Activated CD4-positive, alpha-beta T cell treated with anti-CD3 and anti-CD28 coated beads, Interleukin-2, Interleukin-6, amounts not matched to agents 100 ng/mL and 50 ng/mL, durations not matched to agents 16 hours and 8 hours (primary cell): ENCODE measurements around the gene PTPN14.
"Not testable (repeated sequence)": the region's sequence is repeated elsewhere in the genome, so short reads cannot be mapped to it uniquely, and the experiment has no call there.

ENCODE experiments used
- DNase-seq: peaks from one replicate; pipeline ENCODE4 v3.0.0-alpha.2; 2020

The PTPN14 gene

DNA sequence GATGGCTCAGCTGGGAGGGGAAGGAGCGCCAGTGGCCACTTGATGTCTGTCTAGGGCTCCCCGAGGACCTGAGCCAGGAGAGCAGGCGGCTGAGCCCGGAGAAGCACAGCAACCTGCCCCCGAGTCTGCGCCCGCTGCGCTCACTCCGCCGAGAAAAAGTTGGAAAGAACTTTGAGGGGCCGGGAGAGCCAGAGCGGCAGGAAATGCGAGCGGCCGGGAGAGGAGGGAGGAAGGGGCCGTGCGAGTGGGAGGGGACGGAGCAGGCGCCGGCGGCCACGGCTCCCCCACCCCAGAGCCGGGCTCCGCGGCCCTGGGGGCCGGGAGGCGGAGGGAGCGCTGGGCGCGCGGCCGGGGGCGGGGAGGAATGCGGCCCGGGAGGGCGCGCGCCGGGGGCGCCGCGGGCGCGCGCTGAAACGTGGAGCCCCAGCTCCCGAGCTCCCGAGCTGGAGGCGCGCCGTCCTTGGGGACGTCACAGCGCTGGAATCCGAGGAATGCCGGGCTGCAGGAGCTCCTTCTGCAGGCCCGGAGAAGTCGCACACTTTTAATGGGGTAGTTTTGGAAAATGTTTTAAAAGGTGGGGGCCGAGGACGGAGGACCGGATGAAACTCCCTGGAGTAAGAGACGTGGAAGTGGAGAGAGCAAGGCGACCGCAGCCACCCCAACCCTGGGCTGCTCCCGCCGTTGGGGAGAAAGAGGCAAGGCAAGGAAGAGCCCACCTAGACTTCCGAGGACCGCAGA is at the start of gene PTPN14:
Gene PTPN14, minus strand, starts transcription at position 167 of the 738 bp plus-strand sequence. CDS start 86,799 bp downstream, outside the sequence.
- no peak for DNase-seq

DNA sequence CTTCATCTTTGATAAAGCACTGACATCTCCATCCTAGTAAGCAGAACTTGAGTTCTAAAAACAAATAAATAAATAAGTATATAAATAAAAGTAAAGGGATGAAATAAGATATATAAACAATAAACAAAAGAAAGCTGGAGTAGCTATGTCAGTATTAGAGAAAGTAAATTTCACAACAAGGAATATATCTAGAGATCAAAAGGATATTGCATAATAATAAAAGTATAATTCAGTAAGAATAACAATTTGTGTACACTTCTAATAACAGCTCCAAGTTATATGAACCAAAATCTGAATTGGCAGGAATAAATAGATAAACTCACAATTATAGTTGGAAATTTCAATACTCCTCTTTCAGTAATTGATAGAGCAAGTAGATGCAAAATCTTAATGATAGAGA is 41.8 kb upstream of the PTPN14 start:
- no peak for DNase-seq

- not testable (repeated sequence) for DNase-seq
Observed at GRCh38 chr1:214591918-214592317, 40.5 kb upstream of the PTPN14 start.

- no peak for DNase-seq
Observed at GRCh38 chr1:214590696-214591095, 39.3 kb upstream of the PTPN14 start.

DNA sequence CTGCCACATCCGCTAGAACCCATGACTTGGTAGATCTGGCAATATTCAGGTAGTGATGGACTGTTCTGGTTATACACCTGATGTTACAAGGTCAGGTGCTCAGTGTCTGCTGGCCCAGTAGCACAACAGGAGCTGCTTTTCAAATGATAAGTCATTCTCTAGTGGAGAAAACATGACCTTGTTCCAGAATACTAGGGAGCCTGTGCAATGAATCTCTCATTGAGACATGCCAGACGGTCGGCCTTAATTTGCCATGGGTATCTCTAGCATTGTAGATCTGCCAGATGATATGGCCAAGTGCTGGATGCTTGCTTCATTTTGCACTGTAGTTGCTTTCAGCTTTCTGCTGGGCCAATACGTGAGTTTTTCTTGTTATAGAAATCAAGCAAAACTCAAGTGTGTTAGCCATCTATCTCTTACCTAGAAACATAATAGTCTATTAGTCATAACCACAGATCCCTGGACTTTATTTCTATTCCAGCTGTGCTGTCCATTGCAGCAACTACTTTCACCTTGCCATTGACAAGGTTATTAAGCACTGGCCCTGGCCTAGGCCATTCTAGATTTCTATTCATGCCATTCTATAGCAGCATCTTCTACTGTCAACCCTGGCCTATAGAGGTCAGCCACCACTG is 37.7 kb upstream of the PTPN14 start:
- no peak for DNase-seq

DNA sequence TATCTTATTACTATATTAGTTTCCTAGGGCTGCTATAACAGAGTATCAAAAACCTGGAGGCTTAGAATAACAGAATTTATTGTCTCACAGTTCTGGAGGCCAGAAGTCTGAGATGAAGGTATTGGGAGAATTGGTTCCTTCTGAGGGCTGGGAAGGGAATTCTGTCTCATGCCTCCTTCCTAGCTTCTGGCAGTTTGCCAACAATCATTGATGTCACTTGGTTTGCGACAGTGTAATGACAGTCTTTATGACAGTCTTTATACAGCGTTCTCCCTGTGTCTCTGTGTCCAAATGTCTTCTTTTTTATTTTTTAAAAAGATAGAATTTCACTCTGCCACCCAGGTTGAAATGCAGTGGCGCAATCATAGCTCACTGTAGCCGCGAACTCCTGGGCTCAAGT is 35.8 kb upstream of the PTPN14 start:
- DNase-seq: no peak

- no peak for DNase-seq
Observed at GRCh38 chr1:214586621-214587020, 35.2 kb upstream of the PTPN14 start.

- peak; percentile 30 for DNase-seq
Observed at GRCh38 chr1:214584805-214585766, 33.7 kb upstream of the PTPN14 start.

DNA sequence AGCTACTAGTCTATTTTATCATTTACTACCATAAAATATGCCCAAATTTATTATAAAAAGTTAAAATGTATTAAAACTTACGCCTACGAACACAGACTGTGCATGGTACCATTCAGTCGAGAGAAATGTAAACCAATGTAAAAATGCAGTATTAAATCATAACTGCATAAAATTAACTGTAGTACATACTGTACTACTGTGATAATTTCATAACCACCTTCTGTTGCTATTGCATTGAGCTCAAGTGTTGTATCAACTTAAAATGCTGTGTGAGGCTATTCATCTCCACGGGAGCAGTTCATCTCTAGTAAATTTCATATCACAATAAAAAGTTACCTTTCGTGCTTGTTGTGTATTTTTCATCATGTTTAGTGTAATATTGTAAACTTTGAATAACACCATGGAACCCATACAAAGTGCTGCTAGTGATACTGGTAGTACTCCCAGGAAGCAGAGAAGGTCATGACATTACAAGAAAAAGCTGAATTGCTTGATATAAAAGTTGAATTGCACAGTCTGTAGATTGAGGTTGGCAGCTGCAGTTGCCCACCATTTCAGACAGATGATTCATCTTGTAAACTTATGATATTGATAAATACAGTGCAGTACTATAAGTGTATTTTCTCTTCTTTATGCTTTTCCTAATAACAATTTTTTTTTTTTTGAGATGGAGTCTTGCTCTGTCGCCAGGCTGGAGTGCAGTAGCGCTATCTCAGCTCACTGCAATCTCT is 32.6 kb upstream of the PTPN14 start:
- no peak for DNase-seq

GRCh38 chr1:214583113-214583512 is 31.7 kb upstream of the PTPN14 start:
- DNase-seq: no peak

DNA sequence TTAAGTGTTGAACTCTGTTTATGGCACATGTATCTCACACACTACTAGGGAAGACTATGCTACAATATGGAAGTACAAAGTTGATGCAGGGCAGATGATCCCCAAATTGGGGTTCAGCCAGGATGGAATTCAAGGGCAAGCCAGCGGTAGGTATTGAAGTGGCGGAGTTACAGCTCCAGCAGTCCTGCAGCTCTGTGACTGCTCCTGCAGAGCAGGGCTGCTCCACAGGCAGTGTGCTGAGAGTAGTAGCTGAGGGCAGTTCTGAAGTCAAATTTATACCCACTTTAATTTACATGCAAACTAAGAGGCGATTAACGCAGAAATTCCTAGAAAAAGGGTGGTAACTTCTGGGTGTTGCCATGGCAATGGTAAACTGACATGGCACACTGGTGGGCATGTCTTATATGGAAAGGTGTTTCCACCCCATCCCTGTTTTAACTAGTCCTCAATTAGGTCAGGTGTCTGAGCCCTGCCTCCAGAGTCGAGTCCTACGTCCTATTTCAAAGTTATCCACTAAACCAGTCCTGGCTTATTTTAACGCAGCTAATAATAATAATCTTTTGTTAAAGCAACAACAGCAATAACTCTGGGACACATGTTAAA is 31.0 kb upstream of the PTPN14 start:
- DNase-seq: no peak

DNA sequence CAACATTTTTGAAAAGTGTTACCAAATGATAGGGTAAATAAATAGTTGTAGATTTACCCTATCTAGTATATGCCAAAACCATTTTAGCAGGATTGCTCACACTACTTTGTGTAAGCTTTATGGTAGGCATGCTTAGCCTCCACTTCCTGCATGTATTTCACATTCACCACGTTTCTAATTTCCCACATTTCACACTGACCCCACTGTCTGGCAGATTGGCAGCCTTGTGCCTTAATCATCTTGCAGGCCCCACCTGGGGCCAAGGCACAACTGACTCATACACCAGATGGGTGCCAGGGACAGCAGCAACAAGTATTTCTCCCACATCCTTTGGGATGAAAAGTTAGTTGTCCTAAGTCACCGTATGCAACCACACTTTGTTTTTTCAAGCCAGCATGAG is 30.4 kb upstream of the PTPN14 start:
- DNase-seq: no peak

DNA sequence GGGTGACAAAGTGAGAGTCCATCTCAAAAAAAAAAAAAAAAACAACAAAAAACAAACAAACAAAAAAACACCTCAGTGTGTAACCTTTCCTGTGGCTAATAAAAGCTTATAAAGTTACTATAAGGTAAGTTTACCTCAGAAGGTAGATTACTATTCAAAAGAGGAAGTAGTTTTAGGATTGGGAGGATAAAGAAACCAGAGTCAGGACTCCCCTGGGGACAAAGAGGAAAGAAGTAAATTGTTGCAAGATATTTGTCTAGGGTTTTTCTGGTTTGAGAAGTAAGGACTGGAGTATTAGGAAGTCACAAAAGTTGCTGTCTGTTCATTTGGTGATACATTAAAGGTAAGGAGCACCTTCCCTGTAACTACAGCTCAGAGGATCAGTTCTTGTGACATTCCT is 27.8 kb upstream of the PTPN14 start:
- no peak for DNase-seq

- DNase-seq: not testable (repeated sequence)
Observed at GRCh38 chr1:214576120-214576519, 24.7 kb upstream of the PTPN14 start.

- DNase-seq: no peak
Observed at GRCh38 chr1:214574598-214575411, 23.4 kb upstream of the PTPN14 start.

- DNase-seq: no peak
Observed at GRCh38 chr1:214573386-214574318, 22.2 kb upstream of the PTPN14 start.

- no peak for DNase-seq
Observed at GRCh38 chr1:214571281-214571680, 19.9 kb upstream of the PTPN14 start.

DNA sequence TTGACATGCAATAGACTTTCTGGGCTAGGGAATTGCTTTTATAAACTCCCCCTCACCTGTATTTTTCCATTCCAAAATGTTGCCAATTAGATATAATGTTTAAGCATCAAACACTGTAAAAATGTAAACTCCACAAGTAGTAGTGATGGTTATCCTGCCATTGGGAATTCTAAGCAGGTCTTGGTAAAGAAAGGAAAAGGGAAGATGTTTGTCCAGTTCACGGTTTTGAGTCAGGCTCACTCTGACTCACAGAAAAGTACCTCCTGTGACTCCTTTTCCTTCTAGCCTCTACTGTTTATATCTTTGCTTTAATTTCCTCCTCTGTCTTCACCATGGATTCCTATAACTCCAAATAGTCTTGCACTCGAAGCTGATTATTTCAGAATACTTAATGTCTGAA is 19.0 kb upstream of the PTPN14 start:
- no peak for DNase-seq

GRCh38 chr1:214569357-214570004 is 18.1 kb upstream of the PTPN14 start:
- no peak for DNase-seq

- no peak for DNase-seq
Observed at GRCh38 chr1:214568328-214568727, 16.9 kb upstream of the PTPN14 start.
